ENCODE results near the gene FAM110D. TPM values are rescaled to one million over a fixed set of nuclear protein-coding genes. Genes with fewer than 3 reads are reported as not detected.

The FAM110D gene
- total RNA-seq, 2 donors from 2014 or later: 0.38 to 1.1 TPM

DNA sequence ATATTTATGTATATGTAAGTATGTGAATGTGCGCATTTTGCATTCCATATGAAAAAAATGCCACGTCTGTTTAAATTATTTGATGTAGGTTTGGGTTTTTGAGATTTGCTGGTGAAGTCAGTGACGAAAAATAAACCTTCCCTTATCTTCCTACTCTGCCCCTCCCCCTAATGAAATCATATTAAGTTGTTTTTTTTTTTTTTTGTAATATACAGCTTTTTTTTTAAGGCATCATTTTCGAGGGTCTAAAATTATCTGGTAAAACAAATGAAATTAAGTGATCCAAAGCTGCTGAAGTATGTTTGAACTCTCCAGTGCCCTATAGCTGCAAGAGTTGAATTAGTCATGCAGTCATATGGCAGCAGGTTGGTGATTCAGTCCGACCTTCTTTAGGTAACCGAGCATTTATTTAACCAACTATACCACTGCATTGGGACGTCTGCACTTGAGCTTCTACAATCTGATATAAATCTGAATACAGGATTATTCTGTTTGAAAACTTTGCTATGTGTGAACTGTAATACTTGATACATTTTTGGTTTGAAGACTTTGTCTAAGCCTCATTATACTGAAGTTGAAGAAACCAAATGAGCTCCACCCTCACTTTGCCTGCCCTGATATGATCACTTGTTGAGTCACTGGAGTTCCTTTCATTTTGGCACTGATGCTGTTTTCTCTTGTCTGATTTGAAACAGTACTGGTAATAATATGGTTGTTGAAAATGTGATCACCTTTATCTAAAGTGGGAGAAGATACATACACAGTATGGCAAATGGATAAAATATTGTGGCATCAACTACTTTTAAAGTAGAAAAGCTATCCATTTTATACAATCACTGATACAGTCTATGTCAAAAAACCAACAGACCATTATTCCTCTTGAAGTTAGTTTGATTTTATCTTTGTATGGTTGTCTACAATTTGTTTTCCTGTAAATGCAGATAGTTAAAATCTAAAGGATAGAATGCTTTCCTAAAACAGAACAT is 35.6 kb upstream of the FAM110D start:
- Mint-ChIP-seq H3K27me3 (ENCODE audit: insufficient read depth) (no peaks in the 10 kb centered on the region), H3K4me1 (peaks cover 21% of the 10 kb centered on the region), H3K27ac (no peak overlapping the region), H3K4me3 (no peak overlapping the region), H3K9me3 (no peaks in the 10 kb centered on the region), H3K36me3 (ENCODE audit: low read depth) (peaks cover 23% of the 10 kb centered on the region)
- H3K4me1 ChIP-seq (ENCODE audit: control insufficient read depth, insufficient read depth, low read length): no peaks in the 10 kb centered on the region
- H3K4me3 ChIP-seq (ENCODE audit: low read length): no peak overlapping the region
- H3K9me3 ChIP-seq (ENCODE audit: control insufficient read depth, low read length): no peaks in the 10 kb centered on the region
- TF ChIP-seq, protein P1, sequence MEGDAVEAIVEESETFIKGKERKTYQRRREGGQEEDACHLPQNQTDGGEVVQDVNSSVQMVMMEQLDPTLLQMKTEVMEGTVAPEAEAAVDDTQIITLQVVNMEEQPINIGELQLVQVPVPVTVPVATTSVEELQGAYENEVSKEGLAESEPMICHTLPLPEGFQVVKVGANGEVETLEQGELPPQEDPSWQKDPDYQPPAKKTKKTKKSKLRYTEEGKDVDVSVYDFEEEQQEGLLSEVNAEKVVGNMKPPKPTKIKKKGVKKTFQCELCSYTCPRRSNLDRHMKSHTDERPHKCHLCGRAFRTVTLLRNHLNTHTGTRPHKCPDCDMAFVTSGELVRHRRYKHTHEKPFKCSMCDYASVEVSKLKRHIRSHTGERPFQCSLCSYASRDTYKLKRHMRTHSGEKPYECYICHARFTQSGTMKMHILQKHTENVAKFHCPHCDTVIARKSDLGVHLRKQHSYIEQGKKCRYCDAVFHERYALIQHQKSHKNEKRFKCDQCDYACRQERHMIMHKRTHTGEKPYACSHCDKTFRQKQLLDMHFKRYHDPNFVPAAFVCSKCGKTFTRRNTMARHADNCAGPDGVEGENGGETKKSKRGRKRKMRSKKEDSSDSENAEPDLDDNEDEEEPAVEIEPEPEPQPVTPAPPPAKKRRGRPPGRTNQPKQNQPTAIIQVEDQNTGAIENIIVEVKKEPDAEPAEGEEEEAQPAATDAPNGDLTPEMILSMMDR (conservative IDR thresholded peaks at IDR 0.05): no peak
- H3K36me3 ChIP-seq (ENCODE audit: control insufficient read depth, insufficient read depth, low read length): peaks cover 18% of the 10 kb centered on the region
- no peak for DNase-seq
- no peaks in the 10 kb centered on the region for H3K27me3 ChIP-seq (ENCODE audit: control insufficient read depth, insufficient read depth, low read length, poor library complexity, severe bottlenecking)
- no peak overlapping the region for H3K27ac ChIP-seq (ENCODE audit: low read depth, low read length)
- no peak overlapping the region for H3K9ac ChIP-seq (ENCODE audit: extremely low read depth, low read length, poor library complexity, severe bottlenecking)
- 88 to 100% methylated on average over 1 to 5 of the region's 7 CpGs for WGBS, 2 experiments (ENCODE audit: insufficient coverage in 1 of 2, insufficient read length in 1 of 2)

DNA sequence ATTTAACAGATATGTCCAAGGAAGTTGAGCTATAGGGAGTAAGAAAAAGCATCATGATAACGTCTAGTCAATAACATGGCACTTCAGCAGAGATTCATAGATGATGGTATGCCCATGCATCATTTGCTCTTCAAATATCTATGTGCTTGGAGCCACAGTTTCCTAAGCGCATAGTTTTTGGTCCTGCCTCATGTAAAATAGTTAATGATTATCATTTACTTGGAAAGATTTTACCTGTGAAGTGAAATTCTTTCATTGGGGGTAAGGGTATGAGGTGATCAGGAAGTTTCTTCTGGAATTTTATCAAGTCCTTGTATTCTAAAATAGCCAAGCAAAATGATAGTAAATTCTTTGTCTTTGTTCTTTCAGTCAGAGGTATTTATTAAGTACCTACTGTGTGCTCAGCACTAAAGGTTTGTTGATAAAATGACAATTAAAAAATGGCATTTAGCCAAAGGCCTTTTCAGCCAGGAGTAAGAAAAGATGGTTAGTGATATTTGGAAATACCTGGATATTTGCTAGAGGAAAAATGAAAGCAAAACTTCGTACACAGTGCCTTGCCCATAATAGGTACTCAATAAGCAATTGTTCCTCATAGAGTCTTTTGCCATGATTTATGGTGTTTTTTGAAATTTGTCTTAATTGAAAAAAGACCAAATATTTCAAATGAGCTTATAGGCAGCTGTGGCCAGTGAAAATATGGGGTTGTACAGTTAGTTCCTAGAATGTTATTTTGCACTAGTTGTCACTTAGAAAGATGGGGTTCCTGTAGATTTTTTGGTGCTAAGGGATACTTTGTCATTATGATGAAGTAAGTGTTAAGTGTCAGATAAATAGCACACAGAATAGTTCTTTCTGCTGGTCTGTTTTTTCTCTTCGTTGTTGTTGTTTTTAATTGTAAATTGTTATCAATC is 34.2 kb upstream of the FAM110D start:
- Histone ChIP-seq H3K4me1 (ENCODE audit: control insufficient read depth, insufficient read depth, low read length) (no peaks in the 10 kb centered on the region), H3K36me3 (ENCODE audit: control insufficient read depth, insufficient read depth, low read length) (peaks cover 8% of the 10 kb centered on the region), H3K4me3 (ENCODE audit: low read length) (no peak overlapping the region), H3K27ac (ENCODE audit: low read depth, low read length) (no peak overlapping the region), H3K27me3 (ENCODE audit: control insufficient read depth, insufficient read depth, low read length, poor library complexity, severe bottlenecking) (no peaks in the 10 kb centered on the region), H3K9me3 (ENCODE audit: control insufficient read depth, low read length) (no peaks in the 10 kb centered on the region), H3K9ac (ENCODE audit: extremely low read depth, low read length, poor library complexity, severe bottlenecking) (no peak overlapping the region)
- Mint-ChIP-seq H3K27me3 (ENCODE audit: insufficient read depth) (no peaks in the 10 kb centered on the region), H3K4me3 (no peak overlapping the region), H3K27ac (no peak overlapping the region), H3K4me1 (peaks cover 21% of the 10 kb centered on the region), H3K9me3 (no peaks in the 10 kb centered on the region), H3K36me3 (ENCODE audit: low read depth) (peaks cover 14% of the 10 kb centered on the region)
- WGBS, 2 experiments (ENCODE audit: insufficient coverage in 1 of 2, insufficient read length in 1 of 2): 83 to 92% methylated on average over 2 to 4 of the region's 4 CpGs
- TF ChIP-seq, protein P1 (conservative IDR thresholded peaks at IDR 0.05): no peak
- DNase-seq: no peak

GRCh38 chr1:26125382-26125781 is 33.5 kb upstream of the FAM110D start:
- Histone ChIP-seq H3K9ac (ENCODE audit: extremely low read depth, low read length, poor library complexity, severe bottlenecking) (no peak overlapping the region), H3K36me3 (ENCODE audit: control insufficient read depth, insufficient read depth, low read length) (peaks cover 8% of the 10 kb centered on the region), H3K4me3 (ENCODE audit: low read length) (no peak overlapping the region), H3K27me3 (ENCODE audit: control insufficient read depth, insufficient read depth, low read length, poor library complexity, severe bottlenecking) (no peaks in the 10 kb centered on the region), H3K9me3 (ENCODE audit: control insufficient read depth, low read length) (no peaks in the 10 kb centered on the region), H3K27ac (ENCODE audit: low read depth, low read length) (no peak overlapping the region), H3K4me1 (ENCODE audit: control insufficient read depth, insufficient read depth, low read length) (no peaks in the 10 kb centered on the region)
- H3K36me3 Mint-ChIP-seq (ENCODE audit: low read depth): peaks cover 14% of the 10 kb centered on the region
- no peaks in the 10 kb centered on the region for H3K27me3 Mint-ChIP-seq (ENCODE audit: insufficient read depth)
- TF ChIP-seq, protein P1 (conservative IDR thresholded peaks at IDR 0.05): no peak
- peaks cover 21% of the 10 kb centered on the region for H3K4me1 Mint-ChIP-seq
- H3K4me3 Mint-ChIP-seq: no peak overlapping the region
- H3K9me3 Mint-ChIP-seq: no peaks in the 10 kb centered on the region
- no peak overlapping the region for H3K27ac Mint-ChIP-seq
- no peak for DNase-seq
